ENCODE measurements around the gene ATP2B2.

- TF ChIP-seq, protein P1, sequence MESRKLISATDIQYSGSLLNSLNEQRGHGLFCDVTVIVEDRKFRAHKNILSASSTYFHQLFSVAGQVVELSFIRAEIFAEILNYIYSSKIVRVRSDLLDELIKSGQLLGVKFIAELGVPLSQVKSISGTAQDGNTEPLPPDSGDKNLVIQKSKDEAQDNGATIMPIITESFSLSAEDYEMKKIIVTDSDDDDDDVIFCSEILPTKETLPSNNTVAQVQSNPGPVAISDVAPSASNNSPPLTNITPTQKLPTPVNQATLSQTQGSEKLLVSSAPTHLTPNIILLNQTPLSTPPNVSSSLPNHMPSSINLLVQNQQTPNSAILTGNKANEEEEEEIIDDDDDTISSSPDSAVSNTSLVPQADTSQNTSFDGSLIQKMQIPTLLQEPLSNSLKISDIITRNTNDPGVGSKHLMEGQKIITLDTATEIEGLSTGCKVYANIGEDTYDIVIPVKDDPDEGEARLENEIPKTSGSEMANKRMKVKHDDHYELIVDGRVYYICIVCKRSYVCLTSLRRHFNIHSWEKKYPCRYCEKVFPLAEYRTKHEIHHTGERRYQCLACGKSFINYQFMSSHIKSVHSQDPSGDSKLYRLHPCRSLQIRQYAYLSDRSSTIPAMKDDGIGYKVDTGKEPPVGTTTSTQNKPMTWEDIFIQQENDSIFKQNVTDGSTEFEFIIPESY (IDR thresholded peaks at IDR 0.05): no peak
- TF ChIP-seq, protein P2, sequence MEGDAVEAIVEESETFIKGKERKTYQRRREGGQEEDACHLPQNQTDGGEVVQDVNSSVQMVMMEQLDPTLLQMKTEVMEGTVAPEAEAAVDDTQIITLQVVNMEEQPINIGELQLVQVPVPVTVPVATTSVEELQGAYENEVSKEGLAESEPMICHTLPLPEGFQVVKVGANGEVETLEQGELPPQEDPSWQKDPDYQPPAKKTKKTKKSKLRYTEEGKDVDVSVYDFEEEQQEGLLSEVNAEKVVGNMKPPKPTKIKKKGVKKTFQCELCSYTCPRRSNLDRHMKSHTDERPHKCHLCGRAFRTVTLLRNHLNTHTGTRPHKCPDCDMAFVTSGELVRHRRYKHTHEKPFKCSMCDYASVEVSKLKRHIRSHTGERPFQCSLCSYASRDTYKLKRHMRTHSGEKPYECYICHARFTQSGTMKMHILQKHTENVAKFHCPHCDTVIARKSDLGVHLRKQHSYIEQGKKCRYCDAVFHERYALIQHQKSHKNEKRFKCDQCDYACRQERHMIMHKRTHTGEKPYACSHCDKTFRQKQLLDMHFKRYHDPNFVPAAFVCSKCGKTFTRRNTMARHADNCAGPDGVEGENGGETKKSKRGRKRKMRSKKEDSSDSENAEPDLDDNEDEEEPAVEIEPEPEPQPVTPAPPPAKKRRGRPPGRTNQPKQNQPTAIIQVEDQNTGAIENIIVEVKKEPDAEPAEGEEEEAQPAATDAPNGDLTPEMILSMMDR (IDR thresholded peaks at IDR 0.05 in 2 of 3, conservative IDR thresholded peaks at IDR 0.05 in 1 of 3; ENCODE audit: control insufficient read depth in 2 of 3, extremely low read depth in 1 of 3, insufficient read depth in 1 of 3, low read depth in 3 of 3, low read length in 3 of 3): no peak
- TF ChIP-seq YY1 (IDR thresholded peaks at IDR 0.05; ENCODE audit: low read depth, low read length) (no peak), POLR2A (IDR thresholded peaks at IDR 0.05; ENCODE audit: low read depth, low read length) (no peak), BHLHE40 (IDR thresholded peaks at IDR 0.05; ENCODE audit: borderline replicate concordance in 1 of 2, low read depth in 2 of 2, low read length in 1 of 2) (no peak)
Observed at GRCh38 chr3:10377148-10377725, 128.1 kb downstream of the ATP2B2 start.
